ENCODE results near the gene ATP2C2.

Gene ATP2C2

GRCh38 chr16:84410361-84411138, 42.2 kb downstream of the ATP2C2 start:
- Histone ChIP-seq H3K9me3 (ENCODE audit: control insufficient read depth, insufficient read depth, low read length) (no peaks in the 10 kb centered on the region), H3K36me3 (ENCODE audit: control insufficient read depth, low read length) (no peaks in the 10 kb centered on the region), H3F3A (ENCODE audit: control insufficient read depth, insufficient read depth) (no peaks in the 10 kb centered on the region), H4K20me1 (ENCODE audit: control insufficient read depth, insufficient read depth, low read depth, low read length) (no peaks in the 10 kb centered on the region), H3K4me2 (ENCODE audit: low read length) (no peak overlapping the region), H3K9me2 (replicated peaks; ENCODE audit: control insufficient read depth, low read length) (no peaks in the 10 kb centered on the region), H3K27me3 (ENCODE audit: control insufficient read depth, low read length) (no peaks in the 10 kb centered on the region), H3K79me2 (ENCODE audit: control insufficient read depth, low read length) (no peaks in the 10 kb centered on the region), H3K4me1 (ENCODE audit: control insufficient read depth, low read length) (no peaks in the 10 kb centered on the region), H3K27ac (ENCODE audit: low read depth, low read length) (no peak overlapping the region), H3K4me3 (ENCODE audit: low read length) (no peak overlapping the region)
- no peak for TF ChIP-seq CTCF (IDR thresholded peaks at IDR 0.05; ENCODE audit: low read depth, low read length, poor library complexity, severe bottlenecking)
- no peak for TF ChIP-seq EZH2phosphoT487 (IDR thresholded peaks at IDR 0.05; ENCODE audit: borderline replicate concordance, low read length)

DNA sequence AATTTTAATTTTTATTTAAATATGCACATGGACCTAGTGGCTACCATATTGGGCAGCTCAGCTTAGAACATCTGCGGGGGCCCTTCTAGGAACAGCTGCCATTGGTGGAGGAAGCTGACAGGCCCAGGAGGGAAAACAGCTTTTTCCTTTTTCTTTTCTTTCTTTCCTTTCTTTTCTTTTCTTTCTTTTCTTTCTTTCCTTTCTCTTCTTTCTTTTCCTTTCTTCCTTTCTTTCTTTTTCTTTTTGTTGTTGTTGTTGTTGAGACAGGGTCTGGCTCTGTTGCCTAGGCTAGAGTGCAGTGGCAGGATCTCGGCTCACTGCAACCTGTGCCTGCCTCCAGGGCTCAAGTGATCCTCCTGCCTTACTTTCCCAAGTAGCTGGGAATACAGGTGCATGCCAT, 43.4 kb downstream of the ATP2C2 start:
- no peaks in the 10 kb centered on the region for H3K27me3 ChIP-seq (ENCODE audit: control insufficient read depth, low read length)
- no peaks in the 10 kb centered on the region for H3K79me2 ChIP-seq (ENCODE audit: control insufficient read depth, low read length)
- H4K20me1 ChIP-seq (ENCODE audit: control insufficient read depth, insufficient read depth, low read depth, low read length) = no peaks in the 10 kb centered on the region
- no peak overlapping the region for H3K4me3 ChIP-seq (ENCODE audit: low read length)
- H3K4me1 ChIP-seq (ENCODE audit: control insufficient read depth, low read length) = no peaks in the 10 kb centered on the region
- no peaks in the 10 kb centered on the region for H3F3A ChIP-seq (ENCODE audit: control insufficient read depth, insufficient read depth)
- TF ChIP-seq EZH2phosphoT487 (IDR thresholded peaks at IDR 0.05; ENCODE audit: borderline replicate concordance, low read length) (no peak), CTCF (IDR thresholded peaks at IDR 0.05; ENCODE audit: low read depth, low read length, poor library complexity, severe bottlenecking) (no peak)
- H3K9me3 ChIP-seq (ENCODE audit: control insufficient read depth, insufficient read depth, low read length) = no peaks in the 10 kb centered on the region
- H3K36me3 ChIP-seq (ENCODE audit: control insufficient read depth, low read length) = no peaks in the 10 kb centered on the region
- H3K9me2 ChIP-seq (replicated peaks; ENCODE audit: control insufficient read depth, low read length) = no peaks in the 10 kb centered on the region
- H3K27ac ChIP-seq (ENCODE audit: low read depth, low read length) = no peak overlapping the region
- H3K4me2 ChIP-seq (ENCODE audit: low read length) = no peak overlapping the region

DNA sequence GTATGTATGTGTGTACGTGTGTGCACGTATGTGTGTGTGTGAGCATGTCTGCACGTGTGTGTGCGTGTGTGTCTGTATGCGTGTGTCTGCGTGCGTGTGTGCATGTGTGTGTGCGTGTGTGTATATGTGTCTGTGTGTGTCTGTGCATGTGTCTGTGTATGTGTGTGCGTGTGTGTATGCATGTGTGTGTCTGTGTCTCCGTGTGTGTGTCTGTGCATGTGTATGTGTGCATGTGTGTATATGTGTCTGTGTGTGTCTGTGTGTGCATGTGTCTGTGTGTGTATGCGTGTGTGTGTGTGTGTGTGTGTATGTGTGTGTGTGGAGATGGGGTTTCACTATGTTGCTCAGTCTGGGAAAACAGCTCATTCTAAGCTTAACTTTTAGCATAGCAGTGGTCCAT, 43.9 kb downstream of the ATP2C2 start:
- no peak for TF ChIP-seq EZH2phosphoT487 (IDR thresholded peaks at IDR 0.05; ENCODE audit: borderline replicate concordance, low read length)
- TF ChIP-seq CTCF (IDR thresholded peaks at IDR 0.05; ENCODE audit: low read depth, low read length, poor library complexity, severe bottlenecking) = no peak
- Histone ChIP-seq H3K79me2 (ENCODE audit: control insufficient read depth, low read length) (no peaks in the 10 kb centered on the region), H3K27ac (ENCODE audit: low read depth, low read length) (no peak overlapping the region), H4K20me1 (ENCODE audit: control insufficient read depth, insufficient read depth, low read depth, low read length) (no peaks in the 10 kb centered on the region), H3K9me2 (replicated peaks; ENCODE audit: control insufficient read depth, low read length) (no peaks in the 10 kb centered on the region), H3K4me1 (ENCODE audit: control insufficient read depth, low read length) (no peaks in the 10 kb centered on the region), H3K36me3 (ENCODE audit: control insufficient read depth, low read length) (no peaks in the 10 kb centered on the region), H3K27me3 (ENCODE audit: control insufficient read depth, low read length) (no peaks in the 10 kb centered on the region), H3K9me3 (ENCODE audit: control insufficient read depth, insufficient read depth, low read length) (no peaks in the 10 kb centered on the region), H3K4me2 (ENCODE audit: low read length) (no peak overlapping the region), H3F3A (ENCODE audit: control insufficient read depth, insufficient read depth) (no peaks in the 10 kb centered on the region), H3K4me3 (ENCODE audit: low read length) (no peak overlapping the region)
